Fibroblast of skin of back (primary cell): ENCODE measurements around the gene RAB6B.

Experiments
- DNase-seq: peaks from one replicate; pipeline ENCODE4 v3.0.0-alpha.2; 2013

RAB6B gene

DNA sequence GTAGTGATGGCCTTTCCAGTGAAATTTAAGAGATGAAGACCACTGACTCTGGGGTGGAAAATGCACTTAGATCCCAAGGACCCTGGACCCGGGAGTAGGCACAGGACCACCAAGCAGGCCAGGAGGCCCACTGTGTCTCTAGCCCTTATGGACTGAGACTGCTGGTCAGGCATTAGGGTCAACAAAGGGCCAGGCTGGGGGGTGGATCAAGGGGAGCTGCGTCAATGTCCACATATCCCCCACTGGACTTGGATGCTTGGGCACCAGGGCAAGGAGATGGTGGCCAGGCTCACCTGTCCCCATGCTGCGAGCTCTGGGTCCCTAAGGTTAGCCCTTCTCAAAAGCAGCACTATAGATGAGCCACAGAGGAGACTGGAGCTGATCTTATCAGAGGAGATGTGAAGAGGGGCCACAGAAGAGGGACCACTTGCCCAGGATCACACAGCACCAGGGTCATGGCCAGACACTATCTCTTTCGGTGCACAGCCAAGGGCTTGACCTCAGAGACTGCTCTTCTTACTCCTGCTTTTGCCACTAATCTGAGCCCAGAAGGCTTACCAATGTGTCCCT lies 14.7 kb downstream of the RAB6B start:
- no peak for DNase-seq

DNA sequence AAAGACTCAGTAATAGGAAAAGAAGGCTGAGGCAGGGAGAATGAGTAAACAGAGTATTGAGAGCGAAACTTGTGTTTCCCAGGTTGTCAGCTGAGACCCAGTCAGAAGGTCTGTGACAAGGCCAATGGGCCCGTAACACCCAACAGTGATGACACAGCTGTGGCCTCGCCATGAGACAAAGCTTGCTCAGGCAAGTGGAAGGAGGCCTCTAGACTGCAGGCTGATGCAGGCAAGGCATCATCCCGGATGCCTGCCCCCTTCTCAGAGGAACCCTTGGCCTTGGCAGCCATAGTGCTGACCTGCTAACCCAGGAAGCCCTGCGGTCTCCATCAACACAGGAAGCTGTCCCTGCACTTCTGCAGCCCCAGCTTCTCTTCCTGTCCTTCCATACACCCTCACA lies 15.4 kb downstream of the RAB6B start:
- no peak for DNase-seq

DNA sequence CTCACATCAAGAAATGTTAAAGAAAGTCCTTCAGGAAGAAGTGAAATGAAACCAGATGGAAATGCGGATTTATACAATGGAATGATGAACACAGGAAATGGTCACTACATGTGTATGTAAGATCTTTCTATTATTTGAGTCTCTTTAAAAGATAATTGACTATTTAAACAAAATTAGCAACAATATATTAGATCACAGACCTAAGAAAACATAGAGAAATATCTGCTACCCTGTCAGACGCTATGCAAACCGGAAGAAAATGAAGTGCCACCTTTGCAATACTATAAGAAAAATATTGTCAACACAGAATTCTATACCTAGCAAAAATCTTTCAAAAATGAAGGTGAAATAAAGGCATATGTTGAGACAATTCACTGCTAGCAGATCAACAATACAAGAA lies 17.2 kb downstream of the RAB6B start:
- no peak for DNase-seq

DNA sequence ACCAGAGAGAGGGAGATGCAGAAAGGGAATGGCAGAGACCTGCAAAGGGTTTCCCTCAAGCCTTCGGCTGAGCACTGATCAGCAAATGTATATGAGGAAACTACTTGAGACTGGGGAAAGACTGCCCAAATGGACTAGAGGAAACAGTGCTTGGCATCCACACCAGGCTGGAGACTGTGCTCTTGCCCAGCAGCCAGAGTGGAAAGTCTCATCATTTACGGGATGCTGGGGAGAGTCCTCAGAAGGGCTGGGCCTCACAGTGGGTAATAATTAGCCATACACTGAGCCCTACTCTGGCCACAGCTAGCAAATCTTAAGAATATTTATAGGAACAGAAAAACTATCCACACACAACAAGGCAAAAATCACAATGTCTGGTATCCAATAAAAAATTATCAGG lies 18.5 kb downstream of the RAB6B start:
- DNase-seq, result no peak

DNA sequence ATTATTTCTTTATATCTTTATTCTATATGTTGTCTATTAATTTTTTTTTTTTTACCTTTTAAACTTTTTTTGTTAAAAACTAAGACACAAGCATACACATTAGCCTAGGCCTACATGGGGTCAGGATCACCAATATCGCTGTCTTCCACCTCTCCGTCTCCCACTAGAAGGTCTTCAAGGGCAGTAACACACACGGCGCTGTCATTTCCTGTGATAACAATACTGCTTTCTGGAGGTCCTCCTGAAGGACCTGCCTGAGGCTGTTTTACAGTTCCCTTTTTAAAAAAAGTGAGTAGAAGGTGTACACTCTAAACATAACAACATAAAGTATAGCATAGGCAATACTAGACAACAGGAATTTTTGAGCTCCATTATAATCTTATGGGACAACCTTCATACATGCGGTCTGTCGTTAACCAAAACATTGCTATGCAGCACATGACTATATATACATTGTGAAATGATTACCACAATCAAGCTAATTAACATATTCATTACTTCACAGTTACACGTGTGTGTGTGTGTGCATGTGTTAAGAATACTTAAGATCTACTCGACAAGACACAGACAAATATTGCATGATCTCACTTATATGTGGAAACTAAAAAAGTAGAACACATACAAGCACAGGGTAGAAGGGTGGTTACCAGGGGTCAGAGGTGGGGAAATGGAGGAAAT lies 20.8 kb downstream of the RAB6B start:
- DNase-seq, result no peak

DNA sequence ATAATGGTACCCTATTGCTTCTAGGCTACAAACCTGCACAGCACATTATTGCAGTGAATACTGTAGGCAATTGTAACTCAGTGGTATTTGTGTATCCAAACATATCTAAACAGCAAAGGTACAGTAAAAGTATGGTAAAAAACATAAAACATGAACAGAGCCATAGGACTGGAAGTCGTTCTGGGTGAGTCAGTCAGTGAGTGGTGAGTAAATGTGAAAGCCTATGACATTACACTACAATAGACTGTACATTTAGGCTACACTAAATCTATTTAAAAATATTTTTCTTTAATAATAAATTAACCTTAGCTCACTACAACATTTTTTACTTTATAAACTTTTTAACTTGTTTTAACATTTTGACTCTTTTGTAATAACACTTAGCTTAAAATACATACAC lies 21.3 kb downstream of the RAB6B start:
- DNase-seq, result no peak

DNA sequence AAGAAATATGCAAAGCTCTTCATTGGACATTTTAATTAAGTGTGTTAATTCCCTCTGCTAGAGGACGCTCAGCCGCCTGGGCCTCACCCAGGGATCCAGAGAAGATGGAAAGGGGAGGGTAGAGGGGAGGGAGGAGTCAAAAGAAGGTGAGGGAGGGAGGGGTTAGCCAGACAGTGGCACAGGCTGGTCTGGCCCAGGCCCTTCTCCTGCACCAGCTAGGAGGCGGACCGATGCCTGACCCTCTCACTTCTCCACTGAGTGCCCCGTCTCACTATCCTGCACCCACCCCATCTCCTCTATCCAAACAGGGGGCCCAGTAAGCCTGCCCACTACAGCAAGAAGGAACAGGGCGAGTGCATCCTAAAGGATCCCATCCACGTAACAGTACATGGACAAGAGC lies 22.9 kb downstream of the RAB6B start:
- no peak for DNase-seq

DNA sequence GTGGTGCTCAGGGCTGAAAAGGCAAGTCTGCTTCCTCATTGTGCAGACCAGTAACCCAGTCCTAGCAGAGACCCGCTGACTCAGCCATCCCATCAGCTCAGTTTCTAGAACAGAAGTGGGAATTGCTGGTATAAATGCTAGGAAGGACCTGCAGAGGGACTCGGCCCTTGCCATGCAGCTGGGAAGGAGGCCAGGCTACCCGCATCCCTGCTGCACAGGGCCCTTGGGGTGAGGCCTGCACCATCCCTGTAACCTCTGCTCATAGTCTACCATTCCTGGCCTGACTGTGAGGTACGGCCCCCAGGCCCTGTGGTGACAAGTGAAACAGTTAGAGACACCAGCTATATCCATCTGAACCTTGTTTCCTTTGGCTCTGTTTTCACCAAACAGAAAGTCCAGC lies 23.5 kb downstream of the RAB6B start:
- no peak for DNase-seq

DNA sequence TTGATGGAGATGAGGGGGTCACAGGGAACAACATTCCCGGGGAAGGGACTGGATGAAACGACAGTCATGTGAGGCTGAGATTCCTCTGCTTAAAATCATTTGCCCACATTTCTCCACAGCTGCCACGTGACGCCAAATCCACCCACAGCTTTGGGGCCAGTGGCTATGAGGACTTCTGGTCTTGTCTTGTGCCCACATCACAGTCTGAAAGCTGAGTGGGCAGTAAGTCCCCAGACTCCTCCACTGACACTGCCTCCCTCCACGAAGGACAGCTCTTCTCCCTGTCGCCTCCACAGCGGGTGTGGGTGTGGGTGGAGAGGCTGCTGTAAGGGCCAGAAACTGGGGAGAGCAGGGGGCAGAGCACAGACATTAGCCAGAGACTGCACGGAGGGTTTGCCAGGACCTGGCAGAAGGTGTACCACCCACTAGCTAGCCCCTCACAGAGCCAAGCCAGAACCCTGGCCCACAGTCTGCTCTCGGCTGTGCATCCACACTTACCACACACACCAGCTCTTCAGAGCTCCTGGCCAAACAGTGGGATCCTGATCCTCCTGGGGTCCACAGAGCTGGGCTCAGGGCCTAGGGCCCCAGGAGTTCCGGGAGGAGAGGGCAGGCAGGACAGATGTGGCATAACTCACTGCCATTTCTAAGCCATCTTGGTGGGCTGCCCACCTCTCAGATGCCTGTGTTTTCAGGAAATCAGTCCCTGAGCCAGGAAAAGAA lies 24.2 kb downstream of the RAB6B start:
- DNase-seq, result no peak

DNA sequence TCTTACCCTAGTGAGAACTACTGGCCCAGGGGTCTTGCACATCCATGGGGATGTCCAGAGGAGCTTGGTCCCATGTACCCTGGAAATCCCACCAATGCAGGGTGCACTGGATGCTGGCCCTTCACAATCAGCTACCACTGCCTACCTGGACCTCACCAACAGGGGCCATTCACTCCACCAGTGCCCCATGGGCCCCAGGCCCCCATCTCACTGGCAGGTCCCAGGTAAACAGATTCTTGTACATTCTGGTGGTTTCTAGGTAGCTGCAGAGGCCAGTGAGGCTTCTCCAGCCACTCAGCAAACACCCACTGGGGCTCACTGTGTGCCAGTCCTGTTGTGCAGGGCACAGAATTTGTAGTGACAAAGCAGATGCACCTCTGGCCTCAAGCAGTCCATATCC lies 24.9 kb downstream of the RAB6B start:
- DNase-seq, result no peak

DNA sequence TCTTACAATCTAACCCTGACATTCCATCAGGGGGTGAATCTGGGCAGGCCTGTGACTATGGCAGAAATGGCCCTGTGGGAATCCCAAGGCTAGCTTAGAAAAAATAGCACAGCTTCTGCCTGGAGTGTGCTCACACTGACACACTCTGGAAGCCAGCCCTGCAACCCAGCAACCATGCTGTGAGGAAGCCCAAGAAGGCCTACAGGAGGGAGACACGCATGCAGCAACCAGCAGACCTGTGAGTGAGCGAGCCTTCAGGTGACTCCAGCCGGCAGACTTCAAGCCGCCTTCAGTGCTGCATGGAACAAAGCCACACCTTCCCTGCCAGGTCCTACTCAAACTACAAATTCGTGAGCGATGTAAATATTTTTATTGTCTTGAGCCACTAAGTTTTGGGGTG lies 26.1 kb downstream of the RAB6B start:
- no peak for DNase-seq

DNA sequence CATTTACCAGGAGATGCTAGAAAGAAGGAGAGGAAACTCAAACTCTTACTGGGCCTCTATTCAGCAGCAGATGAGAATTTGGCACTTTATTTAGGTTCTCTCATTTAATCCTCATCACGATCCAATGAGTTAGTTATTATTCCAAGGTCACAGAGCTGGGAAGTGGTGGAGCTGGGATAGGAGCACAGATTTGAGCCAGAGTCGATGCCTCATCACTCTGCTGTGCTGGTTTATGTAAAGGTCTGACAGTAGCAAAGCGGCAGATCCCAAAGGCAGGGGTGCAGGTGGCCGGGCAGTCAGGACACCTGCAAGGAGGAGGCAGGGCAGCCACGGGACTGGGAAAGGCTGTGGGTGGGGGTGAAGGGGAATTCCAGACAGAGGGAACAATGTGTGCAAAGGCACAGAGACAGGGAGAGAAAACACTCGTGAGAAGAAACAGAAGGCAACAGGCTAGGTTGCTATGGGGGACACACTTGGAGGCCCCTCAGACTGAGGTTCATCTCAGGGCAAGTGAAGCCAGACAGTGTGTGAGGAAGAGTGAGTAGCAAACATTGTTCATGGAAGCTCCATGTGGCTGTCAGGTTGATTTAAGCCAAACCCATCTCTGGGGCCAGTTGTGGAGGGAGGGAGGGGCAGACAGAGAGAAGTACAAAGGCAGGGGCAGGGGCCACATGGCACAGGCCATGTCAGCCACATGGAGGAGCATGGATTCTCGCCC lies 26.8 kb downstream of the RAB6B start:
- no peak for DNase-seq

DNA sequence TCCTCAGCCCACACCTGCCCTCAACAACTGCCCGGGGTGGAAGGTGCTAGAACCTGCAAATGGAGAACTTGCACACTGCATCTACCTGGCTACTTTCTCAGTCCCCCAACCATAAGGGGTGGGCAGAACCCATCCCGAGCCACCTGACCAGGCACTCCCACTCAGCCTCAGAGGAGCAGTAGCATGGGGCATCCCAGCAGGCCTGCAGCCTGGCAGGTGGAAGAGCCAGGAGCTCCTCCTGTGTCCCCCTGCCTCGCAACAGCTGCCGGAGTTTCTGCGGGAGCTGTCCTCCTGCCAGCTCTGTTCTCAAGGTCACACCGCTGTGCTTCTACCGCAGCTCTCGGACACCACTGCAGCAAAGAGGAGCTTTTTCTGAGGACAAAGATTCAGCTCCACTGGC lies 27.5 kb downstream of the RAB6B start:
- DNase-seq, result no peak

DNA sequence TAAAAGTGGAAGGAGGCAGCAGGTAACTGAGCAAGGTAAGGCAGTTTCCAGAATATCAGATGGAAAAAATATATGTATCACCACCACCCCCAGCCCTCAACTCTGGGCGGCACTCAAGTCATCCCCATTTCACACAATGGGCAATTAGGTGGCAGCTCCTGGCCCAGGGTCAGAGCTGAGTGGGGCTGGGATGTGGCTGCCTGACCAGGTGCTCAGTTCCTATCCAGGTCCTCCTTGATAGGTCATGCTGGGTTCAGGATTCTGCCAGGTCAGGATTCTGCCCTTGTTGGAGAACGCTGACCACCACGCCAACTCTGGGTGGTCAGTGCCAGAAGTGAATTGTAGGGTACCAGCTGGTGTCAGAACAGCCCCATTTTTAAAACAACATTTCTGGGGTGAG lies 29.5 kb downstream of the RAB6B start:
- DNase-seq, result no peak

DNA sequence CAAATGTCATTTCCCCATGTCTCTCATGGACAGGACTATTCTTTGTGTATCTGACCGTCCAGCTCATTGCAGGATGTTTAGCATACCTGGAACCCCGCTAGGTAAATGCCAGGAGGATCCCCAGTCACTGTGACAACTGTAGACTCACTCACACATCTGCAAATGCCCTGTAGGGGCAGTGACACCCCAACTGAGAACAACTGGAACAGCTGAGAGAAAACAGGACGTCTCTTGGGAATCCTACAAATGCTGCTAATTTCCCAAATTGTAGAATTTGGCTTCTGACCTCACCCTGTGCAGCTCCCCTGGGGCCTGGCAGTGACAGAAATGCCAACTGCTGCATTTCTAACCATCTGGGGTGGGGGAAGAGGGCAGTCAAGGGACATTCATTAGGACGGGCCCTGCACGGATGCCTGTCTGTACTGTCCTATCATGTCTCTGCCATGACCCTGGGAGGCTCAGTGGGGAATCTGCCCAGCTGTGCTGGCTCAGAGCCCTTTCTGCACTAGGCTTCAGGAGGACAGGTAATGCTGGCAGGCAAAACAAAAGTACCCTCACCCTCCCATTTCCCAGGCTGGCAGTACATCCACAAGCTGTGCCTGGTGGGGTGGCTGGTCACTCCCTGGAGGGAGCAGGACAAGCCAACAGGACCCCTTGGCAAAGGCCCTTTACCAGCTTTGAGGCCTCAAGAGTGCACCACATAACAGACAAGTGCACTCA lies 30.4 kb downstream of the RAB6B start:
- DNase-seq, result no peak

DNA sequence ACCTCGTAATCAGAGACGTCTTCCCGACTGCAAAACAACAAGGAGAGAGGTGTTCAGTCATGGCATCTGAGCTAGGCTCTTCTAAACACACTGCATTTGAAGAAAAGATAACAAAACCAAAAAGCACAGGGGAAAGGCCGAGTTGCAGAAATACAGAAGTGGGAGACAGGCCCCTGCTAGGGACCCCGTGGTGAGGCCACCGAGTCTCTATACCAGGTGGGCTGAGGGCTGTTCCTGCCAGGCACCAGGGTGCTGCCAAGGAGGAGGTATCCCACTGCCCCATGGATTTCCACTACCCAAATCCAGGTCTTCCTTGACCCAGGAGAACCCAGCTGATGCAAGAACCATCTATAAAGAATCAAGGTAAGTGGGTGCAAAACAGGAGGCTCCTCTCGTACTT lies 31.1 kb downstream of the RAB6B start:
- DNase-seq, result no peak

DNA sequence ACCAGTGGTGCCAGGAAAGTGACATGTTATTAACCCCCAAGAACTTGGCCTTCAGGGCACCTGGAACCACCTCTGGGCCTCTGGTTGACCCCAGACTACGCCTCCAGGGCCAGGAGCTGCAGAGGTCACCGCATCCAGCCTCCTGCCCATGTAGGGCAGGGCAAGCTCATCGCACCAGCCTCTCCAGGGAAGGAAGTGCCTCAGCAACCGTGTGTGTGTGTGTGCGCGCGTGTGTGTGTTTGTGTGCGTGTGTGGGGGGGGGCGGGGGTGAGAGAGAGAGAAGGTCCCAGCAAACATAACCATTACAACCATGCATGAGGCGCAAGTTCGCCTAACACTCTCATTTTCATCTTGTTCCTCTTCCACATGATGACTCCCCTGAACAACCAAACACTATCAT lies 31.8 kb downstream of the RAB6B start:
- no peak for DNase-seq

DNA sequence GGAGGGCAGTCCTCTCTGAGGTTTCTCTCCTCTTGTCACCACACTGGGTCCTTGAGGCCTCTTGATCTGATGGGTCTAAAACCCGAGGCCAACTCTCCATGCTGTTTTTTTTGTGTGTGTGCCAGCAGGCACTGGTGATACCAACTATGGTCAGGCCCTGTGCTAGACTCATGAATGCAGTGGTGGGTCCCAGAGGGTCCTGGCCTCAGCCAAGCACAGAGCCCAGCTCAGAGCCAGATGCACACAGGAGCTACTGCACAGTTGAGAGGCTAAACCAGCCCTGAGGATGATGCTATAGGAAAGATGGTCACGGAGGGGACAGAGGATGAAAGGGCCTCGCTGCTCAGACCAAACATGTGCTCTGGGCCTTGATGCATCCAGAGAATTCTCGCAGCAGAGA lies 33.5 kb downstream of the RAB6B start:
- DNase-seq, result no peak

DNA sequence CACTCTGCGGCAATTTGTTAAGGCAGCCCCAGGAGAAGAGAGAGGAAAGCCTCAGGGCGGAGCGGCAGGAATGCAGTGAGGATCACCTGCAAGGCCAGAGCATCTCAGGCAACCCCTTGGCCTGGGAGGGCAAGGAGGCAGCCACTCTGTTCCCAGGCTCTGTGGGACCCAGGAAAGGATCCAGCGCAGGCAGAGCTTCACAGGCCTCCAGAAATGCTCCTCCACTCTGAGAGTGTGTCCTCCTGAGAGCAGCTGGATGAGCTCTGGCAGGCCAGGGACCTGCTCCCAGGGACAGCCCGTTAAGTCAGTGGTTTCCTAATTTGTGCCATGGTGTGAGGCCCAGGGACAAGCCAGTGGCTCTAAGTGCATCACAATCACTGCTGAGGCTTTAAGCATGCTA lies 35.2 kb downstream of the RAB6B start:
- no peak for DNase-seq

DNA sequence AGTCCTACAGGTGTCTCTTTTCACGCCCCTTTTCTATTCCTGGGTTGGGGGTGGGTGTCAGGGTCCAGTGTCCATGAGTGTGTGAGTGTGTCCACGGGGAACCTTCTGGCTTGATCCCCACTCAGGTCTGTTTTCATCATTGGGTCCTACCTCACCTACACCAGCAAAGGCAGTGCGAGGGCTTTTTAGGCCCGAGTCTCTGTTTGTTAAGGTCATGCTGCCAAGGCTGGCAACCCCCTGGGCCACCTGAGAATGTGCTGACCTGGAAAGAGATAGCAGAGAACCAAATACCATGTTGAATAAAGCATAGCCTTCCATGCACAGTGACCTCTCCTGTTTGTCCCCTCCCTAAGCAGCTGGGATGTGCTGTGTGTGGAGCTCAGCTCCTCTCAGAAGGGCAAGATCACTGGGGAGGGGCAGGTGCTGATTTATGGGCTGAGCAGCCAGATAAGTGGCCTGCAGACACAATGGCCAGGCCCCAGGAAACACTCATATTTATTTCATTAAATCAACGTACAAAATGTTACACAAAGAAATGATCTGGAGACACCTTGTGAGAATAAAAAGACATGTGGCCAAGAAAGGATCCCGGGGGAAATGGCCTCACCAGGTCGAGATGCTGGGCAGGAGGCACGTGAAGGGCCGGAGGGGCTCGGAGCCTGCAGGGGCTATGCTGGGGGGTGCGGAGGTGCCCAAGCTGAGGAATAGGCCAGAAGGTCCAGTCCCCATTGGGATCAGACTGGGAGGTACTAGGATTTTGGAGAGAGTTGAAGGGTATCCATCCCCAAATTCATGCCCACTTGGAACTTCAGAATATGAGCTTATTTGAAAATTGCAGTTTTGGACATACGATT lies 36.1 kb downstream of the RAB6B start:
- no peak for DNase-seq

DNA sequence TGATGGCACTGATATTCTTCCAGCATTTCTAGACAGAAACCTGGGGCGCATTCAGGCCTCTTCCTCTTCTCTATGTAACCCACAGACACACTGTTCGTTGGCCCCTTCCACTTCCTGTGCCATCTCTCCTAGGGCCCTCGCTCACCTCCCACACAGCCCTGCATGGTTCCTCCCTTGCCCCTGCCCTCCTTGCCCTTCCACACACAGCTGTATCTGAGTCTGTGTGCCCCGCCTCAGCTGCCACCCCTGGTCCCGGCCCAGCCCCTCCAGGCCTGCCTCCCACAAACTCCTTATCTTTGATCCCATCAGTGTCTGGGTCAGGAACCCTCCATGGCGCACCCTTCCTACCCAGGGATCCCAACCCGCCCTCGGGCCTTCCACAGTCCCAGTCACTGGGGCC lies 37.9 kb downstream of the RAB6B start:
- no peak for DNase-seq

DNA sequence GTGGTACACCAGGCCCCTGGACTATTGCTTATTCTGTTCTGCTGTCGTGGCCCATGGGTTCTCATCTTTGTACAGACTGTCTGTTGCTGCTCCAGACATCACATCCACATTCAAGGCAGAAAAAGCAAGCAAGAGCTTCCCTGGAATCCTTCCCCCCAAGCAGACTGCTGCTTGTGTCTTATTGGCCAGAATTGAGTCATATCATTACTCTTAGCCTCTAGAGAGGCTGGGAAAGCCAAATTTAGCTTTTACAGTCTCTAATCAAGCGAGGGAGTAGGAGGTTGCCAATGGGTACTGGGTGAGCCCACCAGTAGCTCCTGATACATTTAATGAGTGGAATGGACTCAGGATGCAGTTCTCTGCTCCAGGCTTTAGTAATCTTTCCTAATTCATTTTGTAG lies 39.4 kb downstream of the RAB6B start:
- peak; percentile 35 for DNase-seq
